ENCODE data around the gene LDAF1. TPM values are rescaled to one million over a fixed set of nuclear protein-coding genes. Genes with fewer than 3 reads are reported as not detected.
"Not testable (repeated sequence)": the region's sequence is repeated elsewhere in the genome, so short reads cannot be mapped to it uniquely, and the experiment has no call there.

Gene LDAF1
- 83.7 TPM for total RNA-seq

DNA sequence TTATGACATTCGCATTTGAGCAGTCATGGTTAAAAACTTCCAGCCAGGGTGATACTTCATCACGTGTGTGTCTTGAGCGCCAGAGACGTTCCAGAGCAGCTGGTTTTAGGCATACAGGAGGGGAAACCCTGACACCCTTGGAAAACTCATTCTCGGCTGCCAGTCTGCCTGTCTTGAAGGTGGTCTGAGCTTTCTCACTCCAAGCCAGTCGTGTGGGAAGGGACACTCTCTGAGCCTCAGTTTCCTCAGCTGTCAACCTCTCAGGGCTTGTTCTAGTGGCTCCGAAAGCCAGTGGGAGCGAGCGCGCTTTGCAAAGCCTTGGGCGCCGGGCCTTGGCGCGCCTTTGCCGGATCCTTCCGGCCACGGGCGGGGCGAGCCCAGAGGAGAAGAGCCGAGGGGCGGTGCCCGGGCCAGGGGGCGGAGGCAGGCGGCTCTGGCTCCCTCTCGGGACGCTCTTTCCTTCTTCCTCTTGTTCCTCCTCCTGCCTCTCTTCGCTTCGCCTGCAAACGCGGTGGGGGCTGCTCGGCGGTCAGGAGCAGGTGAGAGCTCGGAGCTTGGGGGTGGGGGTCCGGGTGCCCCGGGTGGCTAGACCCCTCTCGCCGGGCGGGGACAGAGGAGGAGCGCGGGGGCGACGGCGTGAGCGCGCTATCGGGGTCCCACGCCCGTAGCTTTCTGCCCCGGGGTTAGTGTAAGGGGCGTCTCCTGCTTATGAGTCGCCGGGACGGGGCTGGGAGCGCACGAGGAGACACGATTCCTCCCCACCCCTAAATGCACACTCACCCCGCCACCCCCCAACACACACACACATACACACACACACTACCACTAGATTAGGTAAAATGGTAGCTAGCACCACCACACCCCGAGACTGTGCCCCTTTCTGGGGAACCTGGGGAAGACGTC lies at the start of gene LDAF1:
Gene LDAF1, plus strand, starts transcription at position 467 of the 903 bp plus-strand sequence. CDS start 2,509 bp downstream, outside the sequence.
- peak; percentile 38 to 74 (median 63) for DNase-seq (ENCODE audit: low read depth in 2 of 3, low spot score in 2 of 3)

DNA sequence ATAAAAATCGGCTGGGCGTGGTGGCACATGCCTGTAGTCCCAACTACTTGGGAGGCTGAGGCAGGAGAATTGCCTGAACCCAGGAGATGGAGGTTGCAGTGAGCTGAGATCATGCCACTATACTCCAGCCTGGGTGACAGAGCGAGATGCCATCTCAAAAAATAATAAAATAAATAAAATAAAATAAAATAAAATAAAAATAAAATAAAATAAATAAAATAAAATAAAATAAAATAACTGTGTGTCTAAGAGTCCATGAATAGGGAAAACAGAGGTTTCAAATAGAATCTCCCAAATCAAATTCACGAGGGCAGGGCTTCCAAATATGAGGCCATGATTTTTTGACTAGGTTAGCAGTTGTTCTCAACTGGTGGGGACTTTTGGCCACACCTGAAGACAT lies 42.9 kb upstream of the LDAF1 start:
- not testable (repeated sequence) for DNase-seq (ENCODE audit: low read depth in 2 of 3, low spot score in 2 of 3)

DNA sequence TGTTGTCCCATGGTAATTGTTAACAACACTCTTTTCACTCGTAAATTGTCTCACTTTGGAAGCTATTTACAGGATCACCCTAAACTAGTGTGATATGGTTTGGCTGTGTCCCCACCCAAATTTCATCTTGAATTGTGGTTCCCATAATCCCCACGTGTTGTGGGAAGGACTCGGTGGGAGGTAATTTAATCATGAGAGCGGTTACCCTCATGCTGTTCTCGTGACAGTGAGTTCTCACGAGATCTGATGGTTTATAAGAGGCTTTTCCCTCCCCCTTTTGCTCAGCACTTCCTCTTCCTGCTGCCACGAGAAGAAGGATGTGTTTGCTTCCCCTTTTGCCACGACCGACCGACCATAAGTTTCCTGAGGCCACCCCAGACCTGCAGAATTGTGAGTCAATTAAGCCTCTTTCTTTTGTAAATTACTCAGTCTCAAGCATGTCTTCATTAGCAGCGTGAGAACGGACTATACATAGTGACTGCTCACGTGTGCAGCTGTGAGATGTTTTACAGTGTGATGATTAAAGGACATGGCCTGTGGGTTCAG lies 42.3 kb upstream of the LDAF1 start:
- DNase-seq (ENCODE audit: low read depth in 2 of 3, low spot score in 2 of 3) = peak in 2 of 3 donors; percentile 32 to 77

DNA sequence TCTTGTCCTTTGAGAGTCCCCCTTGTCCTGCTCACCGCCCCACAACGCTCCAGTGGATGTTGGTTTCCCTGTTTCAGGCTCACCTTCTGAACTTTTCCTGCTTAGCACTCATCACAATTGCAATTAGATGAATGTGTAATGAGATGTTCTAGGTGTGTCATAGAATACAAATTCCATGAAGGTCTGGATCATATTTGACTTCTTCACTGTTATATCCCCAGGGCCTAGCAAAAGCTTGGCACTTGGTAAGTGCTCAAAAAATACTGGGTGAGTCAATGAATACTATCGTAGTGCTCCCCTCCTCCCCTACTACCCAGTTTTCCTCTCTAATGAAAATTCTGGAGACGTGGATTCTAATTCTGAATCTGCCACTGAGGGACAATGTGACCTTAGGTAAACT lies 40.9 kb upstream of the LDAF1 start:
- DNase-seq (ENCODE audit: low read depth in 2 of 3, low spot score in 2 of 3) = no peak

DNA sequence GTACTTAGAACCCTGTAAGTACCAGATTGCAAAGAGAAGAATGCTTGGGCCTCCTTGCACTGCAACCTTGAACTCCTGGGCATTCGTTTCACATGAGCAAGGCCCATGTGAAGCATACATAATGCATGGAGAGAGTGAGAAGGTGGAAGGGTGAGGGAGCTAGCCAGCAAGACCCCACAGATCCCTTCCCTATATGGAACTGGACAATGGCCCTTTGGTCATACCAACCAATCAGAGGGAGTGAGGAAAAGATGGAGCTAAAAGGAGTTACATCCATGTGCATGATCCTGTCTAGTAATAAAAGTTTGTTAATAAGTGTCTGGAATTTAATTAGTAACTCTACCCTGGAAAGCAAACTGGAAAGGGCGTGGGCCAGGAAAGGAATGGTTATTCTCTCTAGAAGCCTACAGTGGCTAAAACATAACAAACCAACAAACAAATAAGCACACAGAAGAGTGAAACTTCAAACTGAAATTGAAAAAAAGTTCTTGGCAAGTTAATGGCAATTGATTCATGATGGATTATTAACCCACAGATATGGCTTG lies 37.4 kb upstream of the LDAF1 start:
- no peak for DNase-seq (ENCODE audit: low read depth in 2 of 3, low spot score in 2 of 3)

DNA sequence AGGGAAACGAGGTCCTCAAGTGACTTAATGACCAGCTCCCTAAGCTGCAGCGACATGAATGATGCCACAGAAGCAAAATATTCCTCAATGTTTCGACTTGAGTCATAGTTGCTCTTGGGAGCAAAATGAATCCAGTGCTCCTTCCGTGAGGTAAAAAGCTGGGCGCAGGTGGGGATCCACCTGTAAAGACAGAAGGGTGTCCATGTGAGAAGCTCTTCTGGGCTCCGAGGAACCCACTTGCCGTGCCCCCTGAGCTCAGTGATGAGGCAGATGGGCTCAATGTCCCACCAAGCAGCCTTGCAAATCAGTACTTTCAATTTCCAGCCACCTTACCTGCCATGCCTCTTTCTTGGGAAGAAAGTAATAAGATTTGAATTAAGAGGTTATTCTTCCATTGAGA lies 33.3 kb upstream of the LDAF1 start:
- no peak for DNase-seq (ENCODE audit: low read depth in 2 of 3, low spot score in 2 of 3)

DNA sequence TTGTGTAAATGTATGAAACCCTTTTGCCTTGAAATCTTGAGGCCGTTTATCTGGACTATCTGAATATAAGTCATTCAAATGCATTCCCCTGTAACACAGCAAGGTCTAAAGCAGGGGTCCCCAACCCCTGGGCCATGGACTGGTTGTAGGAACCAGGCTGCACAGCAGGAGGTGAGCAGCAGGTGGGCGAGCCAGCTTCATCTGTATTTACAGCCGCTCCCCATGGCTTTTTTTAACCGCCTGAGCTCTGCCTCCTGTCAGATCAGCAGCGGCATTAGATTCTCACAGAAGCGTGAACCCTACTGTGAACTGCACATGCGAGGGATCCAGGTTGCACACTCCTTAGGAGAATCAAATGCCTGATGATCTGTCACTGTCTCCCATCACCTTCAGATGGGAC lies 32.0 kb upstream of the LDAF1 start:
- DNase-seq (ENCODE audit: low read depth in 2 of 3, low spot score in 2 of 3) = no peak

DNA sequence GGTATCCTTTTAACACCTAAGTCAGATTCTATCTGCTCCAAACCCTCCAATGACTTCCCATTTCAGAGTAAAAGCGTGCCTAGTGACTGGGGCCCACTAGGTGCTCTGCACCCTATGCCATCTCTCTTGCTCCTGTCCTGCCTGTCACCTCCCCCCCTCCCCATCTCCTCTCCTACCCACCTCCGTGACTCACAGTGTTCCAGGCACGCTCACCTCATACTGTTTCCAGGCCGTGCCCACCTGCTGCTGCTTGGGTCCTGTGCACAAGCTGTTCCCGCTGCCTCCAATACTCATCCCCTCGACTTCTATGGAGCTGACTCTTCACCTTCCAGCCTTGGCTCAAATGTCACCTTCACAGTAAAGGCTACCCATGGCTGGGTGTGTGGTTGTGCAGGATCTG lies 29.5 kb upstream of the LDAF1 start:
- DNase-seq (ENCODE audit: low read depth in 2 of 3, low spot score in 2 of 3) = no peak

DNA sequence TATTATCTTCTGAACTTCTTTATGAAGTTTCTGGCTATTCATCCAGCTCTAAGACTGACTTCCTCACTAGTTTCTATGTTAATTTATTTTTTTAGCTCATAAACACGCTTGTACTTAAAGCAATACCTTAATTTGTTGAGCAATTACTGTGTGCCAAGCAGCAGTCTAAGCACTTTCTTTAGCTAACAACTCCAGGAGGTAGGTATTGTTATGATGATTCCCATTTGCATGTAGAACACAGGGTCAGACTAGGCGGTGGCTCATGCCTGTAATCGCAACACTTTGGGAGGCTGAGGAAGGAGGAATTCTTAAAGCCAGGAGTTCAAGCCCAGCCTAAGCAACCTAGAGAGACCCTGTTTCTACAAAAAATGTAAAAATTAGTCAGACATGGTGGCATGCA lies 27.7 kb upstream of the LDAF1 start:
- no peak for DNase-seq (ENCODE audit: low read depth in 2 of 3, low spot score in 2 of 3)

DNA sequence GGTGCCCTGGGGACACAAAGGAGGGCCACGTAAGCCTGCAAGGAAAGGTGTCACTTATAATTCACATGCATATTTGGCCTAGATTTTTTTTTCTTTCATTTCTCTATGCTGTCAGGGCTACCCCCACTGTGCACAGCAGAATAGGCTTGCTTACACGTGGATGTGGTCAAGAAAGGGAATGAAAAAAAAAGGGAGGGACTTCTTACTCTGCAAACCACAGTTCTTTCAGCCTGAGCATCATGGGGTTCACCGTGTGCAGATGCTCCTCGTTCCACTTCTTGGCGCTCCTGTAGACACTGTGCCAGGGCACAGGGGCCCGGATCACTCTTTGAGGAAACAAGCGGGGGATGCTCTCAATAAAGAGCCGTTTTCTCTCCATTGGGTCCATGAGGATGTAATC lies 24.4 kb upstream of the LDAF1 start:
- no peak for DNase-seq (ENCODE audit: low read depth in 2 of 3, low spot score in 2 of 3)

DNA sequence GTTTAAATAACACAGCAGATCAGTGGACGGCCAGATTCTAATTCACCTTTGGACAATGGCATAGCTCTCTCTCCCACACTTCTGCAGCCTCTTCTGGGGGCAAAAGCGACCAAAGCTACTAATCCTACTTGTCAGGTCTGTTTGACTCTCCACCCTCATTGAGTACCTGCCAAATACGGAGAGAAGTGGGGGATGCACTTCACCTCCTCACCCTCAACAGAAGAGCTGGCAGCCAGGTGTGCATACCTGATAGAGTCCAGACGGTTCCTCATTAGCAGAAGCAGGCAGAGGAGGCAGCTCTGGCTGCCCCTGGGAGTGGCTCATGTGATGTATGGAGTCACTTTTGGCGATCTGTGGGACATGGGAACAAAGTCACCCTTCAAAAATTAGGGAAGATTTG lies 12.7 kb upstream of the LDAF1 start:
- DNase-seq (ENCODE audit: low read depth in 2 of 3, low spot score in 2 of 3) = no peak

DNA sequence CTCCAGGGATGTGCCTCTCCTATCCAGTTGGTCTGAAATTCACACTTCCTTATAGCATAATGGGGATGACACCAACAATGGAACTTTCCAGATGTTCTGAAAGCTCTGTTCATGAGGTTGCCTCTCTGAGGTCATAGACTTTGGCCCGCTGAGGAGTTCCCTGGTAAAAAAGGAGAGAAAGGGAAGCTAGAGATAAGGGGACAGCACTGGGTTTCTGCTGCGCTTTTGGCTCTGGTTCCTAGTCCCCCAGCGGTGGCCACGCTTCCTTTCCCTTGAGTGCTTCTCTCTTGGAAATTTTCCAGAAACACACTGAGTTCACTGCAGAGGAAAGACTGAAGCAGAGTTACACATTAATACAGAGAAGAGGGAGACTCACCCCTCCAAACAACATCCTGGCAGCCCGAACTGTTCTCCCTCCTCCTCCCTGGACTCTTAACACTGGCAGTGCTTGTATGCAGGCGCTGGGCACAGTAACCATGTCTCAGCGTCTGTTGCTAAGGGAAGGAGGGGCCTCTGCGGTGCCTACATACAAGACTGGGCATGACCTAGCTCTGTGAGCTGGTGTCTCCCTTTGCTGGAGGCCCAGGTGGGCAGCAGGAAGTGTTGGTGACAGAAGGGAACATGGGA lies 8.0 kb upstream of the LDAF1 start, which contains the start of gene DNAH3:
Gene DNAH3, minus strand, starts transcription at position 472 of the 627 bp plus-strand sequence. CDS start 527 bp downstream, outside the sequence.
- DNase-seq (ENCODE audit: low read depth in 2 of 3, low spot score in 2 of 3) = peak in 2 of 3 donors; percentile 19 to 54

DNA sequence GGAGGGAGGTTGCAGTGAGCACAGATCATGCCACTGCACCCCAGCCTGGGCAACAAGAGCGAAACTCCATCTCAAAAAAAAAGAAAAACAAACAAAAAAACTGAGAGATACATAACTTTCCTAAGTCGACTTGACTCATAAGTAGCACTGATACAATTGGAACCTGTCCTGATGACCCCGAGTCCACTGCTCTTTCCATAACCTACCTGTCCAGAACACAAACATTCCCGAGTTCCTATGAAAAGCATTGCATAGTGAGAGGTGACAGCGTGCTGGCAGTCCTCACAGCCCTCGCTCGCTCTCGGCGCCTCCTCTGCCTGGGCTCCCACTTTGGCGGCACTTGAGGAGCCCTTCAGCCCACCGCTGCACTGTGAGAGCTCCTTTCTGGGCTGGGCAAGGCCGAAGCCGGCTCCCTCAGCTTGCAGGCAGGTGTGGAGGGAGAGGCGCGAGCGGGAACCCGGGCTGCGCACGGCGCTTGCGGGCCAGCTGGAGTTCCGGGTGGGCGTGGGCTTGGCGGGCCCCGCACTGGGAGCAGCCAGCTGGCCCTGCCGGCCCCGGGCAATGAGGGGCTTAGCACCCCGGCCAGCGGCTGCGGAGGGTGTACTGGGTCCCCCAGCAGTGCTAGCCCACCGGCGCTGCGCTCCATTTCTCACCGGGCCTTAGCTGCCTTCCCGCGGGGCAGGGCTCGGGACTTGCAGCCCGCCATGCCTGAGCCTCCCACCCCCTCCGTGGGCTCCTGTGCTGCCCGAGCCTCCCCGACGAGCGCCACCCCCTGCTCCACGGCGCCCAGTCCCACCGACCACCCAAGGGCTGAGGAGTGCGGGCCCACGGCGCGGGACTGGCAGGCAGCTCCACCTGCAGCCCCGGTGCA lies 6.1 kb upstream of the LDAF1 start:
- not testable (repeated sequence) for DNase-seq (ENCODE audit: low read depth in 2 of 3, low spot score in 2 of 3)

DNA sequence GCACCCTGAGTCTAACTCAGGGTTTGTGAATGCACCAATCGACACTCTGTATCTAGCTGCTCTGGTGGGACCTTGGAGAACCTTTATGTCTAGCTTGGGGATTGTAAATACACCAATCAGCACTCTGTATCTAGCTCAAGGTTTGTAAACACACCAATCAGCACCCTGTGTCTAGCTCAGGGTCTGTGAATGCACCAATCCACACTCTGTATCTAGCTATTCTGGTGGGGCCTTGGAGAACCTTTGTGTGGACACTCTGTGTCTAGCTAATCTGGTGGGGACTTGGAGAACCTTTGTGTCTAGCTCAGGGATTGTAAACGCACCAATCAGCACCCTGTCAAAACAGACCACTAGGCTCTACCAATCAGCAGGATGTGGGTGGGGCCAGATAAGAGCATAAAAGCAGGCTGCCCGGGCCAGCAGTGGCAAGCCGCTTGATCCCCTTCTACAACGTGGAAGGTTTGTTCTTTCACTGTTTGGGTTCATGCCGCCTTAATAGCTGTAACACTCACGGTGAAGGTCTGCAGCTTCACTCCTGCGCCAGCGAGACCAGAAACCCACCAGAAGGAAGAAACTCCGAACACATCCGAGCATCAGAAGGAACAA lies 5.2 kb upstream of the LDAF1 start:
- DNase-seq (ENCODE audit: low read depth in 2 of 3, low spot score in 2 of 3) = not testable (repeated sequence)

DNA sequence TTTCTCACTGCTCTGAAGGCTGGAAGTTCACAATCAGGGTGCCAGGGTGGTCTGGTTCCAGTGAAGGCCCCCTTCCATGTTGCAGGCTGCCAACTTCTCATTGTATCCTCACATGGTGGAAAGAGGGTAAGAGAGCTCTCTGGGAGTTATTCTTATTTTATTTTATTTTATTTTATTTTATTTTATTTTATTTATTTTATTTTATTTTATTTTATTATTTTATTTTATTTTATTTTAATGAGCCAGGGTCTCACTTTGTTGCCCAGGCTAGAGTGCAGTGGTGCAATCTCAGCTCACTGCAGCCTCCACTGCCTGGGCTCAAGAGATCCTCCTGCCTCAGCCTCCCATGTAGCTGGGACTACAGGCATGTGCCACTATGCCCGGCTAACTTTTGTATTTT lies 2.5 kb upstream of the LDAF1 start:
- DNase-seq (ENCODE audit: low read depth in 2 of 3, low spot score in 2 of 3) = not testable (repeated sequence)

DNA sequence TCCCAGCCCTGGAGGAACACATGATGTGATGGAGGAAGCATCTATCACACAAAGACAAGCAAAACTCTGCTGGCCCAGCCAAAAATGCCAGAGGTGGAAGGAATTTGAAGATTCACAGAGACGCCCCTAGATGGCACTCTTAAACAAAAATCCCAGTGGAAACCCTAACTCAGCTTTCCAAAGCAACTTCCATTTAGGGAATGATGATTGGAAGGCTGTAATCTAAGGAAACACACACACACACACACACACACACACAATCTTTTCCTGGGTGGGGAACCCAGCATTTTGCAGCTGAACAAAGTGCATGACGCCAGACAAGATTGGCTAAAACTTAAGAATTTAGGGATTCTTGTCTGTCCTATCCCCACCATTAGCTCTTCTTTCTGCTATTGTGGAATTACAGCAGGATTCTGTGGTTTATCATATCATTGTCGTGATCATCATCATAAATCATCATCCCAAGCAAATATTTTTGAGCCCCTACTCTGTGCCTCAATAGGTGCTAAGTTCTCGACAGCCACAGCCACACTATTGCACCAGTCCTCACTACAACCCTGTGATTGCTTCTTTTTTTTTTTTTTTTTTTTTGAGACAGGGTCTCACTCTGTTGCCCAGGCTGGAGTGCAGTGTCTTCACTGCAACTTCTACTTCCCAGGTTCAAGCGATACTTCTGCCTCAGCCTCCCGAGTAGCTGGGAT lies 1.6 kb upstream of the LDAF1 start:
- DNase-seq (ENCODE audit: low read depth in 2 of 3, low spot score in 2 of 3) = peak in 2 of 3 donors; percentile 10 to 15

DNA sequence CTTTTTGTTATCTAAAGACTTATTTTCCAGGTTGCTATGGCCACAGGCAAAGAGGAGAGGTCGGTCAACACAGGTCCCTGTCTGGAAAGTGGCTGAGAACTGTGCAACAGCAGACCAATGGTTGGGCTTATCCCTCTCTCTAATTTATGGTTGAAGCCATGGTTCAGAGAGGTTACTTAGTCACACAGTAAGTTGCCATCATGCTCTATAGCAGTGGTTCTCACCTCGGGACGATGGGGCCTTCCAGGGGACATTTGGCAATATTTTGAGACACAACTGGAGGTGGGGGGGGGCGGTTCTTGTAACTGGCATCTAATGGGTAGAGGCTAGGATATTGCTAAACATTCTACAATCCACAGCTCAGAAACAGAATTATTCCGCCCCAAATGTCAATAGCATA lies 842 bp upstream of the LDAF1 start:
- DNase-seq (ENCODE audit: low read depth in 2 of 3, low spot score in 2 of 3) = no peak

DNA sequence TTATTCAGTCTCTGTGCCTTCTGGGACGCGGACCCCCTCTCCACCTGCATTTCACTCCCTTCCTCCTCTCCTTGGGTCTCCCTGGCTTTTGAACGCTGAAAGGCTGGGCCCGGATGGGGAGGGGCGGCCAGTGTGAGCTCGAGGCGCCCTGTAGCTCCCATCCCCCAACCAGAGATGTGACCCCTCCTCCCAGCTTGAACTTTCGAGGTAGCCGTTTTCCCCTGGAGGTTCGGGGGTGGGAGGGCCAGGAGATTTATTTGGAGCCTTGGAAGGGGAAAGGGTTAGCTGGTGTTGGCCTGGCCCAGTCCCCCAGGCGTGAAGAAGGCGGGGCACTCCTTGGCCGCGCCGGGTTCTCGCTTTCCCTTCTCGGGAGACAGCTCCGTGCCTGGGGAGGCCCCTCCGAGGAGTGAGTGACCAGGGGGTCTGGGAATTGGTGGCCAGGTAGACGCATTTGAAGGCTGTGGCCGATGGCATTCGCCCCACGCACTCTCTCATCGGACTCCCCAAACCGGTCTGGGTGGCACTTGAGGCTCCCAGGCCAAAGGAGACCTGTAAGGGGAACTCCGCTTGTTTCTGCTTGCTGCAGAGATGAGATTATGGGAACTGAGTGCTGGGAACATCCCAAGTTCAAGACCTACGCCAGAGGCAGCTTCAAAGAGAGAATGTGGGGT lies 942 bp downstream of the LDAF1 start:
- DNase-seq (ENCODE audit: low read depth in 2 of 3, low spot score in 2 of 3) = peak in 2 of 3 donors; percentile 17 to 21

DNA sequence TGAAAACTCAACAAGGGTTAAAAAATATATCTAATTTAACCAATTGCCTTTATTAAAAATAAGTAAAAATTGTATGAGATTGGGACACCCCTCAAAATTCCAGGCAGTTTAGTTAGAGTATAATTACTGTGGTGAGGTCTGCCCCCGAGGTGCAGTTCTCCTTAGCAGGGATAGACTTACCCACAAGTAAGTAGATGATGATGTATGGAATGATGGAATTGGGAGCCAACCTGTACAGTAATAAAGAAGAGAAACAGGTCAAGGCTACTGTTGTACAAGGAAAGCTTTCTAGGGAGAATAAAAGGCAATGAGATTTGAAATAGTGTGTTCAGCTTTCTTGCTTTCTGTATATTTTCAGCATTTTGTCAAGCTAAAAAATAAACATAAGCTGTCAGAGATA lies 1.8 kb downstream of the LDAF1 start:
- DNase-seq (ENCODE audit: low read depth in 2 of 3, low spot score in 2 of 3) = no peak
